Stimulated activated CD4-positive, alpha-beta T cell treated with anti-CD3 and anti-CD28 coated beads, Interleukin-4, amount 100 ng/mL, for 48 hours (primary cell): ENCODE measurements around the gene MYMK.

ENCODE experiments used
- DNase-seq, 2 donors: peaks; one replicate each; pipeline ENCODE4 v3.0.0-alpha.2; 2020; ENCODE audit warnings: low read depth in 2 of 2

Gene MYMK

GRCh38 chr9:133558191-133559126 lies 33.7 kb upstream of the MYMK start:
- peak in 1 of 2 donors; percentile 20 for DNase-seq

GRCh38 chr9:133557581-133557980 lies 32.8 kb upstream of the MYMK start:
- DNase-seq = no peak

GRCh38 chr9:133556354-133556753 lies 31.6 kb upstream of the MYMK start:
- no peak for DNase-seq

- DNase-seq = no peak
Measured at GRCh38 chr9:133554729-133555128, 30.0 kb upstream of the MYMK start.

GRCh38 chr9:133553973-133554713 lies 29.4 kb upstream of the MYMK start:
- no peak for DNase-seq

GRCh38 chr9:133553123-133553522 lies 28.4 kb upstream of the MYMK start:
- DNase-seq = no peak

- DNase-seq = no peak
Measured at GRCh38 chr9:133552236-133552635, 27.5 kb upstream of the MYMK start.

GRCh38 chr9:133551446-133551845 lies 26.7 kb upstream of the MYMK start:
- DNase-seq = no peak

GRCh38 chr9:133547116-133547515 lies 22.4 kb upstream of the MYMK start:
- no peak for DNase-seq

- DNase-seq = no peak
Measured at GRCh38 chr9:133546287-133546680, 21.5 kb upstream of the MYMK start.

- DNase-seq = no peak
Measured at GRCh38 chr9:133545494-133546286, 20.9 kb upstream of the MYMK start.

GRCh38 chr9:133543772-133544467 lies 19.2 kb upstream of the MYMK start:
- no peak for DNase-seq

GRCh38 chr9:133542002-133542401 lies 17.2 kb upstream of the MYMK start:
- DNase-seq = no peak

- no peak for DNase-seq
Measured at GRCh38 chr9:133540698-133541025, 15.9 kb upstream of the MYMK start.

GRCh38 chr9:133539991-133540697 lies 15.4 kb upstream of the MYMK start:
- DNase-seq = no peak

GRCh38 chr9:133538851-133539833 lies 14.4 kb upstream of the MYMK start:
- no peak for DNase-seq

- no peak for DNase-seq
Measured at GRCh38 chr9:133538176-133538575, 13.4 kb upstream of the MYMK start.

- DNase-seq = no peak
Measured at GRCh38 chr9:133537257-133537656, 12.5 kb upstream of the MYMK start.

GRCh38 chr9:133536536-133536935 lies 11.8 kb upstream of the MYMK start:
- DNase-seq = no peak

- DNase-seq = no peak
Measured at GRCh38 chr9:133536080-133536479, 11.3 kb upstream of the MYMK start.
